AG04450 (cell line): ENCODE results near the gene CCDC187. TPM values are rescaled to one million over a fixed set of nuclear protein-coding genes. Genes with fewer than 3 reads are reported as not detected.

Source experiments
- CTCF ChIA-PET: fragments of 300-600, 350-600 bp; formaldehyde crosslinking; extraction: SDS; loops from one replicate; lab custom pipeline; 2022; ENCODE audit warnings: antibody characterized with exemption, inconsistent platforms; lab: Charles Lee
- POLR2A ChIA-PET: fragments of 350-600 bp; formaldehyde crosslinking; extraction: SDS; loops from one replicate; lab custom pipeline; 2021; ENCODE audit warnings: antibody characterized with exemption, inconsistent platforms; lab: Yijun Ruan, JAX
- DNase-seq: peaks from one replicate; pipeline ENCODE4 v3.0.0-alpha.2; 2011; ENCODE audit warnings: low read depth, low spot score
- H3K27ac ChIP-seq: one replicate; pipeline ENCODE4 v1.5.1; 2012; ENCODE audit warnings: low read depth, low read length, control low read depth
- H3K27me3 ChIP-seq: one replicate; pipeline ENCODE4 v1.6.0; 2012; ENCODE audit warnings: low read length; ENCODE audit not compliant: control insufficient read depth, insufficient read depth
- H3K4me3 ChIP-seq: 2 replicates; pipeline ENCODE4 v1.5.1; 2011; ENCODE audit warnings: mild to moderate bottlenecking, low read depth, low read length, control low read depth
- H3K9me3 ChIP-seq: 2 replicates; pipeline ENCODE4 v1.5.1; 2012; ENCODE audit warnings: low read length; ENCODE audit not compliant: control insufficient read depth, insufficient read depth
- polyA plus RNA-seq: library from polyadenylated mRNA; depleted of rRNA; stranded (reverse); fragments of >200 nt; gene quantifications from 2 replicates; pipeline ENCODE4 v1.2.3, GENCODE V29; 2011; rRNA removed
- TF ChIP-seq, protein P1 (sequence below): IDR thresholded peaks from 2 replicates; pipeline ENCODE4 v1.5.1; 2011; ENCODE audit warnings: low read depth, low read length, control low read depth, inconsistent platforms

CCDC187 gene
- polyA plus RNA-seq, 1 experiment = not detected

DNA sequence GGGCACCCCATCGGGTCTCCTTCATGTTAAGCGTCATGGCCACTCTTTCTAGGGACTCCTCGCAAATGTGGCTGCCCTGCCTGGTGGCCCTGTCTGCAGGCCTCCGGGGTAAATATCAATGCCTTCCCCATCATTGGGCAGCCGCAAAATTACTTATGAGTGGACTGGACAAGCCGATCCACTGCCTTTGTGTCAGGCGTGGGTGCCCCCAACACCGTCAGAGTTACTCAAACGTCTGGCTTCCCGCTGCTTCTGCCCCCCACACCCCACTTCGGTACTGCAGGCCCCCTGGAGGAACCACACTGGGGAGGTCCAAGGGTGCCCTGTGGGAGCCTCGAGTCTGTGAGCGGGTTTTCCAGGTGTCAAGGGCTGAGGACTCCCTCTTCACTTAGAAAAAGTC, 102.7 kb downstream of the CCDC187 start:
- Histone ChIP-seq H3K4me3 (no peak overlapping the region), H3K9me3 (no peaks in the 10 kb centered on the region; the same call in 1 of the 2 replicates), H3K27ac (no peak overlapping the region), H3K27me3 (peaks cover 73% of the 10 kb centered on the region)
- no peak for DNase-seq
- POLR2A ChIA-PET = no interaction called here
- TF ChIP-seq, protein P1, sequence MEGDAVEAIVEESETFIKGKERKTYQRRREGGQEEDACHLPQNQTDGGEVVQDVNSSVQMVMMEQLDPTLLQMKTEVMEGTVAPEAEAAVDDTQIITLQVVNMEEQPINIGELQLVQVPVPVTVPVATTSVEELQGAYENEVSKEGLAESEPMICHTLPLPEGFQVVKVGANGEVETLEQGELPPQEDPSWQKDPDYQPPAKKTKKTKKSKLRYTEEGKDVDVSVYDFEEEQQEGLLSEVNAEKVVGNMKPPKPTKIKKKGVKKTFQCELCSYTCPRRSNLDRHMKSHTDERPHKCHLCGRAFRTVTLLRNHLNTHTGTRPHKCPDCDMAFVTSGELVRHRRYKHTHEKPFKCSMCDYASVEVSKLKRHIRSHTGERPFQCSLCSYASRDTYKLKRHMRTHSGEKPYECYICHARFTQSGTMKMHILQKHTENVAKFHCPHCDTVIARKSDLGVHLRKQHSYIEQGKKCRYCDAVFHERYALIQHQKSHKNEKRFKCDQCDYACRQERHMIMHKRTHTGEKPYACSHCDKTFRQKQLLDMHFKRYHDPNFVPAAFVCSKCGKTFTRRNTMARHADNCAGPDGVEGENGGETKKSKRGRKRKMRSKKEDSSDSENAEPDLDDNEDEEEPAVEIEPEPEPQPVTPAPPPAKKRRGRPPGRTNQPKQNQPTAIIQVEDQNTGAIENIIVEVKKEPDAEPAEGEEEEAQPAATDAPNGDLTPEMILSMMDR = no peak
- CTCF ChIA-PET = no interaction called here

DNA sequence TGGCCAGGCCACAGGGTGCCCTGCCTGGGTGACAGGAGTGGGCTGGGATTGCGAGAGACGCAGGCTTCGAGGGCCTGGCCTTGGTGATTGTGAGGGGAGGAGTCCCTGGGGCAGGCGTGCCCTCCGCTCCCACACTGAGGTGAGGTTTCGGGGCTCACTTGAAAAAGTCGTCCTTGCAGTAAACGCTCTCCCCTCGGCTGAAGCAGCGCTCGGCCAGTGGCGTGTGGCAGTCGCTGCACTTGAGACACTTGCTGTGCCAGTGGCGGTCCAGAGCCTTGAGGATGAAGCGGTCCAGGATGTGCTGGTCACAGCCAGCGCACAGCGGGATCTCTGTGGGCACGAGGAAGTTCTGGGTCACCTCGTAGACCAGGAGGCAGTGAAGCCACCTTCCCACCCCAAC, 103.5 kb downstream of the CCDC187 start:
- CTCF ChIA-PET = no interaction called here
- Histone ChIP-seq H3K27ac (no peak overlapping the region), H3K9me3 (no peaks in the 10 kb centered on the region; the same call in 1 of the 2 replicates), H3K4me3 (no peak overlapping the region), H3K27me3 (peaks cover 79% of the 10 kb centered on the region)
- TF ChIP-seq, protein P1 = no peak
- no peak for DNase-seq
- POLR2A ChIA-PET = no interaction called here

Other genes with a start within 250 kb of the CCDC187 start
- 11.7 and 12.2 TPM in 2 replicates for gene NACC2, start 208.8 kb downstream of the CCDC187 start, polyA plus RNA-seq
- 8.8 and 12.7 TPM in 2 replicates for gene TMEM250, start 185.2 kb downstream of the CCDC187 start, polyA plus RNA-seq
- gene LHX3, start 99.0 kb downstream of the CCDC187 start, polyA plus RNA-seq = not detected in 2 replicates
- 12.8 and 14.7 TPM in 2 replicates for gene QSOX2, start 58.3 kb downstream of the CCDC187 start, polyA plus RNA-seq
- gene GPSM1, start 23.4 kb upstream of the CCDC187 start, polyA plus RNA-seq = 22.5 and 32.8 TPM in 2 replicates
- 3.7 and 4.7 TPM in 2 replicates for gene DNLZ, start 59.6 kb upstream of the CCDC187 start, polyA plus RNA-seq
- 0.63 and 0.93 TPM in 2 replicates for gene CARD9, start 69.6 kb upstream of the CCDC187 start, polyA plus RNA-seq
- gene SNAPC4, start 96.1 kb upstream of the CCDC187 start, polyA plus RNA-seq = 2.2 and 2.4 TPM in 2 replicates
- 31.5 and 33.8 TPM in 2 replicates for gene ENTR1, start 106.5 kb upstream of the CCDC187 start, polyA plus RNA-seq
- 53.8 and 65.8 TPM in 2 replicates for gene PMPCA, start 106.6 kb upstream of the CCDC187 start, polyA plus RNA-seq
- gene INPP5E, start 135.8 kb upstream of the CCDC187 start, polyA plus RNA-seq = 4.3 and 5.2 TPM in 2 replicates
- gene SEC16A, start 178.9 kb upstream of the CCDC187 start, polyA plus RNA-seq = 23.2 and 30.7 TPM in 2 replicates
- gene NOTCH1, start 242.0 kb upstream of the CCDC187 start, polyA plus RNA-seq = 0.89 and 1.7 TPM in 2 replicates